GM18517 (cell line): ENCODE results near the gene TMEM120B.
"Not testable (repeated sequence)": the region's sequence is repeated elsewhere in the genome, so short reads cannot be mapped to it uniquely, and the experiment has no call there.

ENCODE experiments used
- ATAC-seq: cut with Tn5 transposase; IDR thresholded peaks from one replicate; pipeline ENCODE4 v1.9.1; 2021; ENCODE audit warnings: mild to moderate bottlenecking, moderate library complexity; ENCODE audit not compliant: unreplicated experiment

The TMEM120B gene

DNA sequence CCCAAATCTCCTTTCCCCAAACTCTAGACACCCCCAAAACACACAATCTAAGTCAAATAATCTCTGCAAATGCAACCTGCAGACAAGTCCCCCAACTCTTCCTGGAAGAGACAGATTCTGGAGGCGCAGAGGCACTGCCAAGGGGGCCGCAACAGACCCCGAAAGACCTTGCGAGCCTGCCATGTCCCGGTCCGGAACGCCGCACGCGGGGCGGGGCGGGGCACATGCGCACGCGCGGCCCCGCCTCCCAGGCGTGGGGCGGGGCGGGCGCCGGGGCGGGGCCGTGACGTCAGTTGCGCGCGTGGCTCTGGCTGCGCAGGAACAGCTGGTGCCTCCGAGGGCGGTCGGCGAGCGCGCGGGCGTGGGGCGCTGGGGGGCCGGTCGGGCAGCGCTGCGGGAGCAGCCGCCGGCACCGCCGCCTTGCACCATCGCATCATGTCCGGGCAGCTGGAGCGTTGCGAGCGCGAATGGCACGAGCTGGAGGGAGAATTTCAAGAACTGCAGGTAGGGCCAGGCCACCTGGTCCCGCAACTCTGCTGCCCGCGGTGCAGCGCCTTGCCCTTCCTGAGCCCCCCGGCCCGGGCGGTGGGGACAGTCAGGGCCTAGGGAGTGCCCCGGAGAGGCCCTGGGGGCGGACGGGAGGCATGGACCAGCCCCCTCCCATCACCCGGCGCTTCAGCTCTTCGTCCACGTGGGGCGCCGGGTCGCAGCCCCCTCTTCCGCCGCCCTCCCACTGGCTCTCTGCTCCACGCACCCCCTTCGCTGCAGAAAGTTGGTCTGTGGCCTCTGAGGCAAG is at the start of gene TMEM120B:
TSS of gene TMEM120B (plus strand) at position 292 of the 796 bp plus-strand sequence. CDS start at position 436, 144 bp downstream.
- peak; percentile 86 for ATAC-seq

- ATAC-seq = no peak
Measured at GRCh38 chr12:121663610-121663929, 49.0 kb upstream of the TMEM120B start.

DNA sequence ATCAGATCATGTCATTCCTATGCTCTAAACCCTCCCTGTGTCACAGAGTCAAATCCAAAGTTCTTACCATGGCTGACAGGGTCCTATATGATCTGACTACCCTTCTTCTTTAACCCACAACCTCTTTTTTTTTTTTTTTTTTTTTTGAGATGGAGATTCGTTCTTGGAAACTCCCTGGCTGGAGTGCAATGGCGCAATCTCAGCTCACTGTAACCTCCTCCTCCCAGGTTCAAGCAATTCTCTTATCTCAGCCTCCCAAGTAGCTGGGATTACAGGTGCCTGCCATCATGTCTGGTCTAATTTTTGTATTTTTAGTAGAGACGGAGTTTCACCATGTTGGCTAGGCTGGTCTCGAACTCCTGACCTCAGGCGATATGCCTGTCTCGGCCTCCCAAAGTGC is 45.7 kb upstream of the TMEM120B start:
- ATAC-seq = not testable (repeated sequence)

GRCh38 chr12:121668750-121669520 is 43.6 kb upstream of the TMEM120B start:
- ATAC-seq = no peak

DNA sequence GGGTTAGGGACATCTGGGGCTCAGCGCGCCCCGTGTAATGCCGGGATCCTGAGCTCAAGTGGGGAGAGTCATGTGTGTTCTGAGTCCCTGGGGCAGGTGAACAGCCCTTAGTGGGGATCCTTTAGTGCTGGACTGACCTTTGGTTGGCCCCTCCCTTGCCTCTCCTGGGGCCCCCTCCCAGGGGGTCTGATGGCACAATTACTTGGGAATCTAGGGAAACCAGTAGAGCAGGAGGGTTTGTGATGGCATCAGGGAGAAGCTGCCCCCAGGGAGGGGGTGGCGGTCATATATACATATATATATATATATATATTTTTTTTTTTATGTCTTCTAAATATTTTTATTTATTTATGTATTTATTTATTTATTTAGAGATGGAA is 43.0 kb upstream of the TMEM120B start, which contains the start of gene MORN3:
TSS of gene MORN3 (minus strand) at position 134 of the 380 bp plus-strand sequence. CDS start 171 bp downstream, outside the sequence.
- ATAC-seq = no peak

DNA sequence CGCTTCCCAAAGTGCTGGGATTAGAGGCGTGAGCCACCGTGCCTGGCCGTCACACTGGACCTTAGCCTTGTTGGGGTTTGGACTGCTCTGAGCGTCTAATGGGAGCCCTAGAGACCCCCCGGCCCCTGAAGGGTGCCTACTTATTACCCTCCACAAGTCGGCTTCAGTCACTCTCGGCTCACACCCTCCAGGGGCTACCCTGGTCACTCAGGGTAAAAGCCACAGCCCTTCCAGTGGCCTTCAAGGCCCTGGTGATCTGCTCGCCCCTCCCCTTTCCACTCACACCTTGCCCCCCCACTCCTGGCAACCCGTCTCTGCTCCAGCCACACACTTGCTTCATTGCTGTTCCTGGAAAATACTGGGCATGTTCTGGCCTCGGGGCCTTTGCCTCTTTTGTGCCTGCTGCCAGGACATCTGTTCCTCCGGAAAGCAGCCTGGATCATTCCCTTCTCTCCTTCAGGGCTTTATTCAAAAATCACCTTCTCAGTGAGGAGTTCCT is 39.5 kb upstream of the TMEM120B start:
- no peak for ATAC-seq

DNA sequence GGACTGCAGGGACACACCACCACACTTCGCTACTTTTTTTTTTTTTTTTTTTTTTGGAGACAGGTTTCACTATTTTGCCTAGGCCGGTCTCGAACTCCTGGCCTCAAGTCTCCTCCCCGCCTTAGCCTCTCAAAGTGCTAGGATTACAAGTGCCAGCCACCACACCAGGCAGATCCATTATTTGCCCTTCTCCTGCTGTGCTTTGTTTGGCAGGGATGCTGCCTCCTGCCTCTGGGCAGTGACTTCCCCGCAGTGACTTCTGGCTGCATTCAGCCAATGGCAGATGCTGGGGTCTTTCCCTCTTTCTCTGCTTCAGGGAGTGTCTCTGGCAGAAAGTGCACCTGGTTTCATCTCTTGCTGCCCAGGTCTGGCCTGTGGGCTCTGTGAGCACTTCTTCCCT is 36.4 kb upstream of the TMEM120B start:
- ATAC-seq = no peak

- ATAC-seq = no peak
Measured at GRCh38 chr12:121678305-121678704, 34.2 kb upstream of the TMEM120B start.

DNA sequence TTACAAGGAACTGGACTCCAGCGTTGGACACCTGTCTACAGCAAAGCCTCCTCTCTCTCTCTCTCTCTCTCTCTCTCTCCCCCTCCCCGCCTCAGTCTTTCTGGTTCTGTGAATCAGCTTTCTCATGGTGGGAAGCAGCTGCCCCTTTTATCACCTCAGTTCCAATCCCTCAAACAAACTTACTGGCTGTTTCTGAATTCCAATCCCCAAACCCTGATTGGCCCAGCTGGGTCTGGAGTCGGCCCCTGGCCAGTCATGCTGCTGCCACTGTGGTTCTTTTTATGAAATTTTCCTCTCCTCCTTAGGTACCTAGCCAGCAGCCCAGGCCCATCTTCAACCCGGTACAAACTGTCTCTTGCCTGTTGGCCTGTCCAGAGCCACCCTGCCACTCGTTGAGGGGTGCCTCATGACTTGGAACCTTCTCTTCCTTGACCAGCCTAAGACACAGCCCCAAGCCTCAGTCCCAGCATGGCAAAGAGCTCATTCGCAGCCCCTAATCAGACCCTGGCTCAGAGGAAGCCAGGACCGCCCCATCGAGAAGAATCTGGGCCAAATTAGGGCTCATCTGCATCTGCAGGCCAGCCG is 33.7 kb upstream of the TMEM120B start:
- no peak for ATAC-seq

DNA sequence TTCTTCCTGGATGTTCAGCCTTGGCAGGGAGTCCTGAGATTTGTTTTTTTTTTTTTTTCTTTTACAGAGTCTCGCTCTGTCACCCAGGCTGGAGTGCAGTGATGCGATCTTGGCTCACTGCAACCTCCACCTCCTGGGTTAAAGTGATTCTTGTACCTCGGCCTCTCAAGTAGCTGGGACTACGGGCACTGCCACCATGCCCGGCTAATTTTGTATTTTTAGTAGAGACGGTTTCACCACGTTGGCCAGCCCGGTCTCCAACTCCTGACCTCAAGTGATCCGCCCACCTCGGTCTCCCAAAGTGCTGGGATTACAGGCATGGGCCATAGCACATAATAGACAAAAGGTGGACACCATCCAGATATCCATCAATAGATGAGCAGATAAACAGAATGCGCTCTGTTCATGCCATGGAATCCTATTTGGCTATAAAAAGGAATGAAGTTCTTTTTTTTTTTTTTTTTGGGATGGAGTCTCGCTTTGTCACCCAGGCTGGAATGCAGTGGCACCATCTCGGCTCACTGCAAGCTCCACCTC is 32.8 kb upstream of the TMEM120B start:
- not testable (repeated sequence) for ATAC-seq

GRCh38 chr12:121688966-121689365 is 23.6 kb upstream of the TMEM120B start:
- no peak for ATAC-seq

DNA sequence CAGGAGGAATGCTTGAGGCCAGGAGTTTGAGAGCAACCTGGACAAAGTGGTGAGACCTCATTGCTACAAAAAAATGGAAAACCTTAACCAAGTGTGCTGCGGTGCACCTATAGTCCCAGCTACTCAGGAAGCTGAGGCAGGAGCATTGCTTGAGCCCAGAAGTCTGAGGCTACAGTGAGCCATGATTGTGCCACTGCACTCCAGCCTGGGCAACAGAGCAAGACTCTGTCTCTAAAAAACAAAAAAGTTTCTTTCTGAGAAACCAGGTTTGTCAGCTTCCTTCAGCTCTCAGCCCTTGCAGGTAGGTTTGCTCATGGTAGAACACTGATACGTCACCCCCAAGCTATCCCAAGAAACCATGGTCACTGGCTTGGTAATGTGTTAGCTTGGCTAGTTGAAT is 23.1 kb upstream of the TMEM120B start:
- ATAC-seq = no peak

DNA sequence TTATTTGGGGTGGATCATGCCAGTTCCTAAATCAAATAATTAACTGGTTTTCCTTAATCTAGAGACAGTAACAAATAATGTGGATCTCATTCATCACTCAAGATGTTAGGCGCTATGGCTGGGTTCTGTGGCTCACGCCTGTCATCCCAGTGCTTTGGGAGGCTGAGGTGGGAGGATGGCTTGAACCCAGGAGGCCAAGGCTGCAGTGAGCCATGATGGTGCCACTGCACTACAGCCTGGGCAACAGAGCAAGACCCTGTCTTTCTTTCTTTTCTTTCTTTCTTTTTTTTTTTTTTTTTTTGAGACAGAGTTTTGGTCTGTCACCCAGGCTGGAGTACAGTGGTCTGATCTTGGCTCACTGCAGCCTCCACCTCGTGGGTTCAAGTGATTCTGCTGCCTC is 19.8 kb upstream of the TMEM120B start:
- not testable (repeated sequence) for ATAC-seq

DNA sequence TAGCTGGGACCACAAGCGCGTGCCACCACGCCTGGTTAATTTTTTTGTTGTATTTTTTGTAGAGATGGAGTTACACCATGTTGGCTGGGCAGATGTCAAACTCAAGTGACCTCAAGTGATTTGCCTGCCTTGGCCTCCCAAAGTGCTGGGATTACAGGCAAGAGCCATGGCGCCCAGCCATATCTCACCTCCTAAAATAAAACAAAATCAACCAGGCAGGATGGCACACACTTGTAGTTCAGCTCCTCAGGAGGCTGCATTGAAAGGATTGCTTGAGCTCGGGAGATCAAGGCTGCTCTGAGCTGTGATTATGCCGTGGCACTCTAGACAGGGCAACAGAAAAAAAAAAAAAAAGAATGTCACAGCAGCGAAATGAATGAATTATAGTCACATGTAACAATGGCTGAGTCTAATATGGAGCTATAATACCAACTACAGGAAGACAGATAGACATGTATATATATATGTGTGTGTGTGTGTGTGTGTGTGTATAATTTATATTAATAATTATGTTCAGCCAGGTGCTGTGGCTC is 19.3 kb upstream of the TMEM120B start:
- ATAC-seq = no peak

DNA sequence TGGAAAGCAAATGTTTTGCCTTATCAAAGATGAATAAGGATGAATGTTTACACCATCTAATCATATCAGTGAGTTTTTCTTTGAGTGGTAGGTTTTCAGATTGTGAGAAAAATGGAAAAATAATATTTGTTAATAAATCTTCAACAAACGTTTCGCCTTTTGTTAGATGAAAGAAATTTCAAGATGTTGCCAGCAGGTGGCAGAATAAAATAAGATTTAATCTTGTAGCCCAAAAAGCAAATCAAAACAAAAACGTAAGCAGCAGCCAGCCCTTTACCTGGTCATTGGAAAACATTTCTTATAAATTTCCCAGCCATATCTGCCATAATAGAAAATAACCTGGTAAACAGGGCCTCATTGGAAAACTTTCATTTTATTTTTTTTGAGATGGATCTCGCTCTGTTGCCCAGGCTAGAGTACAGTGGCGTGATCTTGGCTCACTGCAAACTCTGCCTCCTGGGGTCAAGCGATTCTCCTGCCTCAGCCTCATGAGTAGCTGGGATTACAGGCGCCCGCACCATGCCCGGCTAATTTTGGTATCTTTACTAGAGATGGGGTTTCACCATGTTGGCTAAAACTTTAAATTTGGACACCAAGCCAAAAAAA is 15.4 kb upstream of the TMEM120B start:
- no peak for ATAC-seq

DNA sequence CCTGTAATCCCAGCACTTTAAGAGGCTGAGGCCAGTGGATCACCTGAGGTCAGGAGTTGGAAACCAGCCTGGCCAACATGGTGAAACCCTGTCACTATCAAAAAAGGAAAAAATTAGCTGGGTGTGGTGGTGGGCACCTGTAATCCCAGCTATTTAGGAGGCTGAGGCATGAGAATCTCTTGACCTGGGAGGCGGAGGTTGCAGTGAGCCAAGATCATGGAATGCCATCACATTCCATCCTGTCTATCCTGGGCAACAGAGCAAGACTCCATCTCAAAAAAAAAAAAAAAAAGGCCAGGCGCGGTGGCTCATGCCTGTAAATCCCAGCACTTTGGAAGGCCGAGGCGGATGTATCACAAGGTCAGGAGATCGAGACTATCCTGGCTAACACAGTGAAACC is 14.7 kb upstream of the TMEM120B start:
- not testable (repeated sequence) for ATAC-seq

DNA sequence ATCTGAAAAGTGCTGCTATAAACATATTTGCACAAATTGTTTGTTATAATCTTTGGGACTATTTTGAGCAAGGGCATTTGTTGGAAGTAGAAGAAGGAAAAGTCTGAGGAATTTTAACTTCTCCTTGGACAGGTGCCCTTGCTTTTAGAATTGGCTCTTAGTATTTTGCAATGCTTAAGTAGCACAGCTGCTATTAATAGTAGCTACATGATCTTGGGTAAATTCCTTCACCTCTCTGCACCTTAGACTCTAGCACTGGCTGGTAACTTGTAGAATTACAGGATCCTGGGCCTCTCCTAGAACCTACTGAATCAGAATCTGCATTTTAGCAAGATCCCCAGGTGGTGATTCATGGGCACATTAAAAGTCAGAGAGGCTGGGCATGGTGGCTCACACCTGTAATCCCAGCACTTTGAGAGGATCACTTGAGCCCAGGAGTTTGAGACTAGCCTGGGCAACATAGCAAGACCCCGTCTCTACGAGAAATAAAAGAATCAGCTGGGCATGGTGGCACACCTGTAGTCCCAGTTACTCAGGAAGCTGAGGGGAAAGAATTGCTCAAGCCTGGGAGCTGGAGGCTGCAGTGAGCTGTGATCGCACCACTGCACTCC is 10.8 kb upstream of the TMEM120B start:
- ATAC-seq = no peak

GRCh38 chr12:121702944-121703343 is 9.6 kb upstream of the TMEM120B start:
- no peak for ATAC-seq

GRCh38 chr12:121705514-121705913 is 7.0 kb upstream of the TMEM120B start:
- no peak for ATAC-seq
